UCSD-AML1 (cell line): Measurements from ENCODE around the gene DYNLRB2.

Experiments used
- DNase-seq: peaks from one replicate; lab custom pipeline; 2025; ENCODE audit not compliant: unreplicated experiment; lab: John Stamatoyannopoulos, UW

The DYNLRB2 gene

DNA sequence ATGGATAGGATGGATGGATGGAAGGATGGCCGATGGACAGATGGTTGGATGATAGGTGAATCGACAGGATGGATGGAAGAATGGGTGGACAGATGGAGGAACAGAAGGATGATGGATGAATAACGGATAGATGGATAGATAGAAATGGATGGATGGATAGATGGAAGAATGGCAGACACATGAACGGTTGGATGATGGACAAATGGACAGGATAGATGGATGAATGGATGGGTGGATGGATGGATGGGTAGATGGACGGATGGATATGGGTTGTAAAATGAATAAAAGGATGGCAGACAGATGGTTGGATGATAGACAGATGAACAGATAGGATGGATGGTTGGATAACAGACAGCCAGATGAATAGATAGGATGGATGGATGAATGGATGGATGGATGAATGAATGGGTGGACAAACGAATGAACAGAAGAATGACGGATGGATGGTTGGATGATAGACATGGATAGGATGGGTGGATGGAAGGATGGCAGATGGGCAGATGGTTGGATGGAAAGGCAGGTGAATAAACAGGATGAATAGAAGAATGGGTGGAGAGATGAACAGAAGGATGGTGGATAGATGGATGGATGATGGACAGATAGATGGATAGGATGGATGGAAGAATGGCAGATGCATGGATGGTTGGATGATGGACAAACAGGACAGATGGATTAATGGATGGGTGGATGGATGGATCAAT, 55.9 kb downstream of the DYNLRB2 start:
- no peak for DNase-seq

DNA sequence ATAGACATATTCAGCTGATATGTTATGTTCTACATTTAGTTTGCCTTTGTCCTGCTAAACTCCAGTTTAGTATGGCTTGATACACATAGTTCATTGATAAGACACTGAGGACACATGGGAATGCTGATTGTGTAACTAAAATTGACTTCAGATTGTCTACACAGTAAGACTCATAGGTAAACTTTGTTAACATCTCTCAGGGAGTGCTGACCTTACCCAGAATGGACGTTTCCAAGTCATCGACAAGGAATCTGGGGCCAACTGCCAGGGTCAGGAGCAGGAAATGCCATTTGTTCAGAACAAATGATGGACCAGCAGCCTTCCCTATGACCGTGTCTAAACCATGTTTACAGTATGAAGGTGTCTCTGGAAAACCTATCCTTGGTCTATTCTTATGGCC, 58.7 kb downstream of the DYNLRB2 start:
- no peak for DNase-seq
